Esophagus squamous epithelium (tissue), 4 donors: ENCODE results near the gene PAPPA.

ENCODE experiments used
- POLR2A ChIP-seq, 4 donors: fragments of 450-650 bp; IDR thresholded peaks; one replicate each; pipeline ENCODE4 v1.6.1; 2017; ENCODE audit warnings: antibody characterized with exemption in 4 of 4, mild to moderate bottlenecking in 4 of 4, moderate library complexity in 3 of 4
- TF ChIP-seq, protein P1 (sequence below), 6 experiments: fragments of 450-650 bp in 4 of 6; fragments of 200-600 bp in 2 of 6; sonication (generic) in 2 of 6; IDR thresholded peaks; one replicate each; pipeline ENCODE4 v1.5.1; 2016 to 2019; ENCODE audit warnings: antibody characterized with exemption in 6 of 6, mild to moderate bottlenecking in 4 of 6, moderate library complexity in 4 of 6

DNA sequence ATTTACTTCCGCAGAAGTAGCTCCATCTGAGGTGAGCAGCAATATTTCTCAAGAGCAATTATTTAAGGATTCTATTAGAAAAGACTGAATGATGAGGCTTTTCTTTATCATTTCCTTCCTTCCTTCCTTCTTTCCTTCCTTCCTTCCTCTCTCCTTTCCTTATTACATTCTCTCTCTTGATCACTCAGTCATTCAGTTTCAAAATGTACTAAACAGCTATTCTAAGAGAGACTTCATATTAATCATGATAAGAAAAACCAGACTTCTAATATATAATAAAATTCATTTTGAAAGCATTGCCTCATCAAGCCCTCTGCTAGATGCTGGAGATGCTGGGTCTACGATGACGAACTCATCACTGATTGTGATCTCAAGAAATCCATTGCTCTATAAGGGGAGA is 30.4 kb upstream of the PAPPA start:
- no peak for TF ChIP-seq POLR2A (IDR thresholded peaks at IDR 0.05)
- TF ChIP-seq, protein P1, sequence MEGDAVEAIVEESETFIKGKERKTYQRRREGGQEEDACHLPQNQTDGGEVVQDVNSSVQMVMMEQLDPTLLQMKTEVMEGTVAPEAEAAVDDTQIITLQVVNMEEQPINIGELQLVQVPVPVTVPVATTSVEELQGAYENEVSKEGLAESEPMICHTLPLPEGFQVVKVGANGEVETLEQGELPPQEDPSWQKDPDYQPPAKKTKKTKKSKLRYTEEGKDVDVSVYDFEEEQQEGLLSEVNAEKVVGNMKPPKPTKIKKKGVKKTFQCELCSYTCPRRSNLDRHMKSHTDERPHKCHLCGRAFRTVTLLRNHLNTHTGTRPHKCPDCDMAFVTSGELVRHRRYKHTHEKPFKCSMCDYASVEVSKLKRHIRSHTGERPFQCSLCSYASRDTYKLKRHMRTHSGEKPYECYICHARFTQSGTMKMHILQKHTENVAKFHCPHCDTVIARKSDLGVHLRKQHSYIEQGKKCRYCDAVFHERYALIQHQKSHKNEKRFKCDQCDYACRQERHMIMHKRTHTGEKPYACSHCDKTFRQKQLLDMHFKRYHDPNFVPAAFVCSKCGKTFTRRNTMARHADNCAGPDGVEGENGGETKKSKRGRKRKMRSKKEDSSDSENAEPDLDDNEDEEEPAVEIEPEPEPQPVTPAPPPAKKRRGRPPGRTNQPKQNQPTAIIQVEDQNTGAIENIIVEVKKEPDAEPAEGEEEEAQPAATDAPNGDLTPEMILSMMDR (IDR thresholded peaks at IDR 0.05), result no peak
